Transverse colon (tissue), 3 donors: ENCODE measurements around the gene ZNF486.

Source experiments
- EP300 ChIP-seq: sonication (generic); formaldehyde crosslinking; IDR thresholded peaks from one replicate; pipeline ENCODE4 v1.6.1; 2017; ENCODE audit warnings: antibody characterized with exemption, low read depth
- TF ChIP-seq, protein P1 (sequence below), 5 experiments: fragments of 200-600 bp in 3 of 5; fragments of 450-650 bp in 2 of 5; sonication (generic) in 3 of 5; IDR thresholded peaks; 1 replicate in 2 of 5; 2 replicates in 3 of 5; pipeline ENCODE4 v1.5.1; 2016 to 2017; ENCODE audit warnings: antibody characterized with exemption in 5 of 5, inconsistent platforms in 3 of 5, mild to moderate bottlenecking in 2 of 5, moderate library complexity in 1 of 5

DNA sequence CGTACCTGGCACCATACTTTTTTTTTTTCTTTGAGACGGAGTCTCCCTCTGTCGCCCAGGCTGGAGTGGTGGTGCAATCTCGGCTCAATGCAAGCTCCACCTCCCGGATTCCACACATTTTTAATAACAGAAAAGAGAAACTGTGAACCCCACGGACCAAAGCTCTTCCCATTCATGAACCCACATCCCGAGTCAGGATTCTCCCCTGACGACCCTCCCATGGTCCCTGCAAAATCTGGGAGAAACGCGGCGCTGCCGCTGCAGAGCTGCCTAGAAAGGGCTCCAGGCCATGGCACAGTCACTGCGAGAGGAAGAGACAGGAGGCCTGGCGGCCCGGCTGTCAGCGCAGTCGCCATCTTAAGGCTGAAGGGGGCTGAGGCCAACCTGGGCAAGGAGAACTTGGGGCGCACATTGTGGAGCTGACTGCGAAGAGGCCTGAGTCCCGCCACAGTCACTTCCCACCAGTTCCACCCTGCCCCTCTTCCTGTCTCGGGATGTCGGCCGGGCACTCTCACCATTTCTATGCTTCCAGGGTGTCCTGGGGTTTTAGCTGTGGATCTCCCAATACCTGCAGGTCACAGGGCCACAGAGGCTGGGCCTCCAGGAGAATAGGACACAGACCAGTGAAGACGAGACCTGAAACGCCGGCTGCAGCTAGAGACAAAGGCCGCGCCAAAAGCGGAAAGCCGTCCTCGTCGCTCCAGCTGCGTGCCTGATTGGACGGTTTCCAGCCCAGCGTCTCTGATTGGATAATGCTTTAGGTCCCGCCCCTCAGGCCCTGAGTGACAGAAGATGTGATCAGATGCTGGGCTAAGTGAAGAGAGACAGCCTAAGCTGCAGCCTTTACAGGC lies 71.0 kb downstream of the ZNF486 start:
- TF ChIP-seq, protein P1, sequence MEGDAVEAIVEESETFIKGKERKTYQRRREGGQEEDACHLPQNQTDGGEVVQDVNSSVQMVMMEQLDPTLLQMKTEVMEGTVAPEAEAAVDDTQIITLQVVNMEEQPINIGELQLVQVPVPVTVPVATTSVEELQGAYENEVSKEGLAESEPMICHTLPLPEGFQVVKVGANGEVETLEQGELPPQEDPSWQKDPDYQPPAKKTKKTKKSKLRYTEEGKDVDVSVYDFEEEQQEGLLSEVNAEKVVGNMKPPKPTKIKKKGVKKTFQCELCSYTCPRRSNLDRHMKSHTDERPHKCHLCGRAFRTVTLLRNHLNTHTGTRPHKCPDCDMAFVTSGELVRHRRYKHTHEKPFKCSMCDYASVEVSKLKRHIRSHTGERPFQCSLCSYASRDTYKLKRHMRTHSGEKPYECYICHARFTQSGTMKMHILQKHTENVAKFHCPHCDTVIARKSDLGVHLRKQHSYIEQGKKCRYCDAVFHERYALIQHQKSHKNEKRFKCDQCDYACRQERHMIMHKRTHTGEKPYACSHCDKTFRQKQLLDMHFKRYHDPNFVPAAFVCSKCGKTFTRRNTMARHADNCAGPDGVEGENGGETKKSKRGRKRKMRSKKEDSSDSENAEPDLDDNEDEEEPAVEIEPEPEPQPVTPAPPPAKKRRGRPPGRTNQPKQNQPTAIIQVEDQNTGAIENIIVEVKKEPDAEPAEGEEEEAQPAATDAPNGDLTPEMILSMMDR (IDR thresholded peaks at IDR 0.05) = peak in 1 of 5 experiments; percentile 11
- TF ChIP-seq EP300 = no peak
